Glutamatergic neuron (in vitro differentiated cells): ENCODE data around the gene MRM2. TPM values are rescaled to one million over a fixed set of nuclear protein-coding genes. Genes with fewer than 3 reads are reported as not detected.

Source experiments
- DNase-seq: peaks from one replicate; pipeline ENCODE4 v3.0.0; 2022
- H3K27ac Mint-ChIP-seq: one replicate; pipeline ENCODE4 v1.8.0; 2020; ENCODE audit warnings: mild to moderate bottlenecking, mixed read lengths, inconsistent platforms; ENCODE audit not compliant: unreplicated experiment
- H3K27me3 Mint-ChIP-seq: one replicate; pipeline ENCODE4 v1.8.0; 2020; ENCODE audit warnings: mild to moderate bottlenecking, moderate library complexity, mixed read lengths, inconsistent platforms; ENCODE audit not compliant: unreplicated experiment
- H3K36me3 Mint-ChIP-seq: one replicate; pipeline ENCODE4 v1.8.0; 2020; ENCODE audit warnings: mild to moderate bottlenecking, mixed read lengths, inconsistent platforms; ENCODE audit not compliant: unreplicated experiment
- H3K4me1 Mint-ChIP-seq: one replicate; pipeline ENCODE4 v1.8.0; 2020; ENCODE audit warnings: mild to moderate bottlenecking, low read depth, mixed read lengths, inconsistent platforms; ENCODE audit not compliant: unreplicated experiment
- H3K4me3 Mint-ChIP-seq: one replicate; pipeline ENCODE4 v1.8.0; 2020; ENCODE audit warnings: mild to moderate bottlenecking, mixed read lengths, inconsistent platforms; ENCODE audit not compliant: unreplicated experiment
- H3K9me3 Mint-ChIP-seq: one replicate; pipeline ENCODE4 v1.8.0; 2020; ENCODE audit warnings: mild to moderate bottlenecking, moderate library complexity, mixed read lengths, inconsistent platforms; ENCODE audit not compliant: unreplicated experiment
- CTCF ChIP-seq: fragments of 200-600 bp; sonication (generic); IDR thresholded peaks from one replicate; pipeline ENCODE4 v1.5.0; 2021; ENCODE audit not compliant: partially characterized antibody, unreplicated experiment
- long read RNA-seq: library from polyadenylated mRNA; unstranded; transcript quantifications from one replicate; pipeline ENCODE4 v2.0.0, GENCODE V29; 2020; ENCODE audit not compliant: unreplicated experiment
- total RNA-seq: library from RNA; stranded (reverse); fragmentation: NEBNext Ultra II Directional; extraction: Animal tissue kit (Norgen Biotek cat#: 25700); gene quantifications from one replicate; pipeline ENCODE4 v1.2.1, GENCODE V29; 2021; ENCODE audit not compliant: unreplicated experiment

MRM2 gene
- total RNA-seq: 28.1 TPM
- long read RNA-seq, transcript MRM2-201 (3 exons, 1,601 nt): major isoform, 24 of 58 reads
- long read RNA-seq, partial matches to known transcripts: 10 of 58 reads
- long read RNA-seq, other reads (novel, unspliced or antisense): 19 of 58 reads

DNA sequence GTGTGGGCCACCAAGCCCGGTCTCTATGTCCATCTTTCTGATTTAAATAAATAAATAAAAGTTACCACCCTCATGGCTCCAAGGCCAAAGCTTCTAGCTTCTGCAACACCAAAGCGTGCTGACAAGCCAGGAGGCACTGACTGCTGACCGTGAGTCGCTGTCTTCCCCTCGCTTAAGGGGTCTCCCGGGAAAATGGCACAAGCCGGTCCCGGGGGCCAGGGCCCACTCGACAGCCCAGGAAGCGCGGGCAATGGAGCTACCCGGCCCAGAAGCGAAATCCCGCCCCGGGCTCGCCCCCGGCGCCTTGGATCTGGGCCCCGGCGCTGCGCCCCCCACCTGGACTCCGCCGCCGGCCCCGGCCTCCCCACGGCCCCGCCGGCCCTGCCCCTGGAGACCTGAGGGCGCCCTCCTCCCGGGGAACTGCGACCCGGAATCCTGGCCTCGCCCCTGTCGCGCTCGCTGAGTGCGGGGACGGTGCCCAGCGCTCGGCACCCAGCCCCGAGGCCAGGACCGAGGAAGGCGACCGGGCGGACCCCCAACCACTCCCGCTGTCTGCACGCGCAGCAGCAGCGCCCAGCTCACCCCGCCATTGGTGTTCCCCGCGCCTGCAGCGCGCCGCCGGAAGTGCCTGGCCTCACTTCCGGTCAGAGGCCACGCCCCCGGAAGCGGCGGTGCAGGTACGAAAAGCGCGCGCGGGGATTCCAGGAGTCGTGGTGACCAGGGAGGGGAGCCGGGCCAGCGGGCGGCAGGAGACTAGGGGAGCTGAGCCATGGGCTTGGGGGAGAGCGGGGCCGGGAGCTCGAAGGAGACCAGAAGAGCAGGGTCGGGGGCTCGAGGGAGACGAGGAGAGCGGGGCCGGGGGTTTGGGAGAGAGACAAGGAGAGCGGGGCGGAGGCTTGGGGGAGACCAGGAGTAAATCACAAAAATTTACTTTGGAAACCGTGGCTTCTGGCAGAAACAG is at the start of gene MRM2, which contains the start of gene NUDT1:
TSS of gene MRM2 (minus strand) at position 626 of the 961 bp plus-strand sequence. CDS start at position 590, 36 bp downstream.
TSS of gene NUDT1 (plus strand) at position 647 of the 961 bp plus-strand sequence. CDS start 2,349 bp downstream, outside the sequence.
- no peak for TF ChIP-seq CTCF
- DNase-seq: peak; percentile 90
- H3K4me1 Mint-ChIP-seq: peaks cover 3% of the 10 kb centered on the region

GRCh38 chr7:2290877-2291276 is 48.9 kb upstream of the MRM2 start:
- Mint-ChIP-seq H3K27ac (no peak overlapping the region), H3K36me3 (no peaks in the 10 kb centered on the region), H3K9me3 (no peaks in the 10 kb centered on the region), H3K4me1 (no peaks in the 10 kb centered on the region), H3K27me3 (no peaks in the 10 kb centered on the region), H3K4me3 (no peak overlapping the region)
- no peak for DNase-seq
- no peak for TF ChIP-seq CTCF

More for the DNA sequence above, at the start of gene MRM2, which contains the start of gene NUDT1:
- H3K27me3 Mint-ChIP-seq: peaks cover 3% of the 10 kb centered on the region
- H3K27ac Mint-ChIP-seq: no peak within 1 kb of the TSS
- H3K36me3 Mint-ChIP-seq: no peaks in the 10 kb centered on the region
- peaks cover 3% of the 10 kb centered on the region for H3K9me3 Mint-ChIP-seq
- peak within 1 kb of the TSS; percentile 90 for H3K4me3 Mint-ChIP-seq

- no peaks in the 10 kb centered on the region for H3K9me3 Mint-ChIP-seq
- no peaks in the 10 kb centered on the region for H3K27me3 Mint-ChIP-seq
- no peak for TF ChIP-seq CTCF
- H3K36me3 Mint-ChIP-seq: no peaks in the 10 kb centered on the region
- H3K4me1 Mint-ChIP-seq: no peaks in the 10 kb centered on the region
- DNase-seq: no peak
- no peak overlapping the region for H3K4me3 Mint-ChIP-seq
- no peak overlapping the region for H3K27ac Mint-ChIP-seq
Measured at GRCh38 chr7:2289621-2290020, 47.6 kb upstream of the MRM2 start.

DNA sequence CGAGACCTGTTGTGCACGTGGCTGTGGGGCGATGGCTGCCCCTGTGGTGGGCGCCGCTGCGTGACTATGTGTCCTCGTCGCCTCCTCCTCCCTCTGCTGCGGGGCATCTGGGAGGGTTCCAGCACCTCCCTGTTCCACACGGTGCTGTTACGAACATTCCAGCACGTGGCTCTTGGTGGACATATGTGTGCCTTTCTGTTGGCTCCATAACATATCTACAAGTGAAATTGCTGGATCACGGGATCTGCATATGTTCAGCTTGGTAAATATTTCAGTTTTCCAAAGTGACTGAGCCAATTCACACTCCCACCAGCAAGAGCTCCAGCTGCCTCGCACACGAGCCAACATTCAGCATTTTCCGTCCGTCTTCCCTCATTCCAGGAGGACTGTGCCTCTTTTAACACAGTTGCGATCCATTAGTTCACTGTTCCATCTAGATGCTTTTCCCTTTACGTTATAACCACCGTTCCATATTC is 47.1 kb upstream of the MRM2 start:
- Mint-ChIP-seq H3K4me1 (no peaks in the 10 kb centered on the region), H3K27me3 (no peaks in the 10 kb centered on the region), H3K27ac (no peak overlapping the region), H3K9me3 (no peaks in the 10 kb centered on the region), H3K4me3 (no peak overlapping the region), H3K36me3 (no peaks in the 10 kb centered on the region)
- DNase-seq: no peak
- TF ChIP-seq CTCF: no peak
